Measurements from ENCODE around the gene RNF220.
A peak's percentile ranks its signal among the peaks of the same experiment; 100 is the strongest.

Gene RNF220

GRCh38 chr1:44631647-44632539 is 226.8 kb downstream of the RNF220 start:
- peak; percentile 69 to 83 for DNase-seq (ENCODE audit: extremely low read depth in 1 of 2, low read depth in 1 of 2)

- DNase-seq (ENCODE audit: extremely low read depth in 1 of 2, low read depth in 1 of 2) = no peak
These were observed 227.5 kb downstream of the RNF220 start for GRCh38 chr1:44632598-44632997.

GRCh38 chr1:44634606-44635189 is 229.6 kb downstream of the RNF220 start:
- no peak for DNase-seq (ENCODE audit: extremely low read depth in 1 of 2, low read depth in 1 of 2)

GRCh38 chr1:44635439-44635838 is 230.4 kb downstream of the RNF220 start:
- DNase-seq (ENCODE audit: extremely low read depth in 1 of 2, low read depth in 1 of 2) = no peak

- DNase-seq (ENCODE audit: extremely low read depth in 1 of 2, low read depth in 1 of 2) = no peak
These were observed 231.1 kb downstream of the RNF220 start for GRCh38 chr1:44636083-44636687.

- DNase-seq (ENCODE audit: extremely low read depth in 1 of 2, low read depth in 1 of 2) = no peak
These were observed 231.9 kb downstream of the RNF220 start for GRCh38 chr1:44636688-44637598.

GRCh38 chr1:44637702-44638411 is 232.8 kb downstream of the RNF220 start:
- no peak for DNase-seq (ENCODE audit: extremely low read depth in 1 of 2, low read depth in 1 of 2)

GRCh38 chr1:44640200-44640853 is 235.3 kb downstream of the RNF220 start:
- DNase-seq (ENCODE audit: extremely low read depth in 1 of 2, low read depth in 1 of 2) = no peak

- no peak for DNase-seq (ENCODE audit: extremely low read depth in 1 of 2, low read depth in 1 of 2)
These were observed 236.4 kb downstream of the RNF220 start for GRCh38 chr1:44641126-44642102.

- DNase-seq (ENCODE audit: extremely low read depth in 1 of 2, low read depth in 1 of 2) = no peak
These were observed 237.2 kb downstream of the RNF220 start for GRCh38 chr1:44642255-44642654.

- DNase-seq (ENCODE audit: extremely low read depth in 1 of 2, low read depth in 1 of 2) = no peak
These were observed 237.9 kb downstream of the RNF220 start for GRCh38 chr1:44642925-44643324.

- no peak for DNase-seq (ENCODE audit: extremely low read depth in 1 of 2, low read depth in 1 of 2)
These were observed 238.8 kb downstream of the RNF220 start for GRCh38 chr1:44643721-44644334.

GRCh38 chr1:44644806-44645205 is 239.8 kb downstream of the RNF220 start:
- no peak for DNase-seq (ENCODE audit: extremely low read depth in 1 of 2, low read depth in 1 of 2)

- DNase-seq (ENCODE audit: extremely low read depth in 1 of 2, low read depth in 1 of 2) = no peak
These were observed 240.6 kb downstream of the RNF220 start for GRCh38 chr1:44645476-44646244.

GRCh38 chr1:44646261-44647110 is 241.4 kb downstream of the RNF220 start:
- DNase-seq (ENCODE audit: extremely low read depth in 1 of 2, low read depth in 1 of 2) = no peak

GRCh38 chr1:44647896-44648295 is 242.8 kb downstream of the RNF220 start:
- no peak for DNase-seq (ENCODE audit: extremely low read depth in 1 of 2, low read depth in 1 of 2)
